Measurements from ENCODE around the gene SMARCC2.

- TF ChIP-seq CTCF (conservative IDR thresholded peaks at IDR 0.05; ENCODE audit: low read length) (no peak), EZH2phosphoT487 (IDR thresholded peaks at IDR 0.05; ENCODE audit: borderline replicate concordance, low read depth, low read length) (no peak)
These were observed 2.3 kb downstream of the SMARCC2 start for GRCh38 chr12:56186957-56187356.
